Endodermal cell (in vitro differentiated cells): ENCODE results near the gene HECTD1. TPM values are rescaled to one million over a fixed set of nuclear protein-coding genes. Genes with fewer than 3 reads are reported as not detected.
"Not testable (repeated sequence)": the region's sequence is repeated elsewhere in the genome, so short reads cannot be mapped to it uniquely, and the experiment has no call there.

Source experiments
- DNase-seq: peaks from one replicate; pipeline ENCODE4 v3.0.0-alpha.2; 2017
- H3K27ac ChIP-seq: 2 replicates; pipeline ENCODE4 v1.5.1; 2013; ENCODE audit warnings: mild to moderate bottlenecking, low read depth, low read length, moderate library complexity
- H3K27me3 ChIP-seq: 2 replicates; pipeline ENCODE4 v1.6.1; 2013; ENCODE audit warnings: mild to moderate bottlenecking, low read length, moderate library complexity; ENCODE audit not compliant: insufficient read depth, control insufficient read depth, poor library complexity, severe bottlenecking
- H3K36me3 ChIP-seq: 2 replicates; pipeline ENCODE4 v1.7.0; 2013; ENCODE audit warnings: mild to moderate bottlenecking, low read length, moderate library complexity; ENCODE audit not compliant: control insufficient read depth, insufficient read depth
- H3K4me1 ChIP-seq: one replicate; pipeline ENCODE4 v1.7.0; 2013; ENCODE audit warnings: low read length; ENCODE audit not compliant: control insufficient read depth, insufficient read depth
- H3K4me3 ChIP-seq: 2 replicates; pipeline ENCODE4 v1.5.1; 2013; ENCODE audit warnings: mild to moderate bottlenecking, low read length, moderate library complexity
- H3K9ac ChIP-seq: 2 replicates; pipeline ENCODE4 v1.6.1; 2013; ENCODE audit warnings: mild to moderate bottlenecking, low read length, moderate library complexity; ENCODE audit not compliant: poor library complexity, severe bottlenecking; ENCODE audit errors: extremely low read depth
- H3K9me3 ChIP-seq: 2 replicates; pipeline ENCODE4 v1.6.1; 2013; ENCODE audit warnings: mild to moderate bottlenecking, low read length, moderate library complexity; ENCODE audit not compliant: control insufficient read depth
- H3K27ac Mint-ChIP-seq: 2 replicates; pipeline ENCODE4 v1.8.0; 2020; ENCODE audit warnings: mixed read lengths
- H3K27me3 Mint-ChIP-seq: 2 replicates; pipeline ENCODE4 v1.8.0; 2021; ENCODE audit warnings: mild to moderate bottlenecking, mixed read lengths; ENCODE audit not compliant: insufficient read depth
- H3K36me3 Mint-ChIP-seq: 2 replicates; pipeline ENCODE4 v1.8.0; 2020; ENCODE audit warnings: low read depth, mixed read lengths
- H3K4me1 Mint-ChIP-seq: 2 replicates; pipeline ENCODE4 v1.8.0; 2020; ENCODE audit warnings: mixed read lengths
- H3K4me3 Mint-ChIP-seq: 2 replicates; pipeline ENCODE4 v1.8.0; 2020; ENCODE audit warnings: mild to moderate bottlenecking, moderate library complexity, mixed read lengths
- H3K9me3 Mint-ChIP-seq: 2 replicates; pipeline ENCODE4 v1.8.0; 2020; ENCODE audit warnings: mild to moderate bottlenecking, mixed read lengths
- CTCF ChIP-seq: fragments of 200-600 bp; sonication (generic); conservative IDR thresholded peaks from 2 replicates; pipeline ENCODE4 v1.5.0; 2021; ENCODE audit warnings: antibody characterized with exemption, mild to moderate bottlenecking
- WGBS, 2 experiments: methylation state at CpG; one replicate each; pipeline versions ENCODE4 v1.1.5 to v1.1.7; 2013; ENCODE audit warnings: missing lambda C conversion rate in 2 of 2, mixed read lengths in 1 of 2; ENCODE audit not compliant: insufficient coverage in 1 of 2, insufficient read length in 1 of 2; 5-methylcytosine and 5-hydroxymethylcytosine counted together
- long read RNA-seq, 4 experiments: library from polyadenylated mRNA in 2 of 4; library from RNA in 1 of 4; library from capped mRNA in 1 of 4; stranded (forward) in 3 of 4; unstranded in 1 of 4; transcript quantifications; one replicate each; pipeline ENCODE4 v2.0.0, GENCODE V29; 2020 to 2021; ENCODE audit warnings: inconsistent platforms in 1 of 4
- polyA plus RNA-seq, 2 experiments: library from polyadenylated mRNA; stranded (reverse); fragments of 50-300 nt; gene quantifications; one replicate each; pipeline ENCODE4 v1.2.3, GENCODE V29; 2013
- total RNA-seq, 2 donors: library from RNA; stranded (reverse); fragmentation: NEBNext Ultra II Directional in 1 of 2; extraction: Animal tissue kit (Norgen Biotek cat#: 25700) in 1 of 2; gene quantifications; 2 replicates in 1 of 2; 3 replicates in 1 of 2; pipeline ENCODE4 v1.2.1, GENCODE V29; 2021

The HECTD1 gene
- 100 to 1,000 TPM; 118 to 132 TPM for total RNA-seq
- 62.0 TPM for polyA plus RNA-seq (2013, experiment 1 of 2)
- polyA plus RNA-seq (2013, experiment 2 of 2), result 64.7 TPM
- long read RNA-seq, experiment 1, partial matches to known transcripts, result 21 of 30 reads
- long read RNA-seq, experiment 1, other reads (novel, unspliced or antisense), result 8 of 30 reads
- long read RNA-seq, experiment 2, full-length matches to known transcripts, result 5 of 64 reads
- long read RNA-seq, experiment 2, partial matches to known transcripts, result 36 of 64 reads
- long read RNA-seq, experiment 2, other reads (novel, unspliced or antisense), result 23 of 64 reads
- long read RNA-seq, experiment 3, partial matches to known transcripts, result 174 of 196 reads
- long read RNA-seq, experiment 3, other reads (novel, unspliced or antisense), result 22 of 196 reads
- long read RNA-seq, experiment 4, partial matches to known transcripts, result 16 of 17 reads
- long read RNA-seq, experiment 4, other reads (novel, unspliced or antisense), result 1 of 17 reads

DNA sequence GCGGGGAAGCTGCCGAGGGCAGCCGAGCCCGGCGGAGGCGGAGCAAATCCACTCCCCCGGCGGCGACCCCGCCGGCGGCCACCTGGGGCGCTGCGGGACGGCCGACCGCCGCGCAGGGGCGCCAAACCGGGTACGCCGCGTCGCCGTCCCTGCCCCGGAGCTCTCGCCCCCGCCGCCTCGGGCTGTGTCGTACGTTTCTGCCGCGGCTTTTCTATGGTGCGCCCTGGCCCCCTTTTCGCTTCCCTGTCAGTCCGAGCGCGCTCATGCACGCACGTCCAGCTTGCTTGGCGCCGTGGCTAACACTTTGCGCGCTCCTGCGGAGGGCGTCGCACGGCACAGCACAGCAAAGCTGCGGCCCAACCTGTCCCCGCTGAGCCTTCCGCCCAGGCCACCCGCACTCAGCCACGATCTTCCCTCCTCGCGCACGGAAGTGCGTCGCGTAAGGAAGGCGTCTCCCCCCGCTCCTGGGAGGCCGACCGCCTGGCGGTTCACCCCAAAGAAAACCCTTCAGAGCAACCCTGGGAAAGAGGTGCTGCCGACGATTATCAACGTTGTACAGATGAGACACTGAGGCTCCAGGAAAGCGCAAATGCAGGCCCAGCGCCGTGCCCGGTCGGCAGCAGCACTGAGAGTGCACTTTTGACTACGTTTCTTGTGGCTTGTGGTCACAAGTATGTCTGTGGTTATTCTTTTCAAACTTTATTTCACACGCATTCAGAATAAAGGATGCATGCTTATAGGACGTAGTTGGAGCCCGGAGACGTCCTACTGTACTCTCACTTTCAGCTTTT is at the start of gene HECTD1:
HECTD1 (minus strand) TSS at position 39 of the 791 bp plus-strand sequence. CDS start 1,857 bp downstream, outside the sequence.
- H3K4me1 Mint-ChIP-seq, result peaks cover 22% of the 10 kb centered on the region
- WGBS, 2 experiments, result 3 to 4% methylated on average over 37 to 79 of the region's 79 CpGs
- peak; percentile 87 for TF ChIP-seq CTCF
- peak within 1 kb of the TSS; percentile 96 for H3K9ac ChIP-seq
- peaks cover 4% of the 10 kb centered on the region for H3K9me3 ChIP-seq
- no peaks in the 10 kb centered on the region for H3K4me1 ChIP-seq
- H3K36me3 Mint-ChIP-seq, result peaks cover 20% of the 10 kb centered on the region
- H3K27me3 ChIP-seq, result no peaks in the 10 kb centered on the region
- H3K27ac Mint-ChIP-seq, result peak within 1 kb of the TSS; percentile 99
- peak within 1 kb of the TSS; percentile 78 for H3K4me3 Mint-ChIP-seq
- H3K36me3 ChIP-seq, result peaks cover 19% of the 10 kb centered on the region
- H3K9me3 Mint-ChIP-seq, result peaks cover 2% of the 10 kb centered on the region
- peak within 1 kb of the TSS; percentile 87 for H3K4me3 ChIP-seq
- peak within 1 kb of the TSS; percentile 98 for H3K27ac ChIP-seq
- DNase-seq, result peak; percentile 96
- no peaks in the 10 kb centered on the region for H3K27me3 Mint-ChIP-seq

- no peak overlapping the region for H3K4me3 Mint-ChIP-seq
- H3K36me3 Mint-ChIP-seq, result no peaks in the 10 kb centered on the region
- no peak for TF ChIP-seq CTCF
- H3K4me1 Mint-ChIP-seq, result no peaks in the 10 kb centered on the region
- no peak overlapping the region for H3K9ac ChIP-seq
- peaks cover 5% of the 10 kb centered on the region for H3K9me3 Mint-ChIP-seq
- no peaks in the 10 kb centered on the region for H3K36me3 ChIP-seq
- DNase-seq, result no peak
- no peaks in the 10 kb centered on the region for H3K4me1 ChIP-seq
- H3K27ac Mint-ChIP-seq, result no peak overlapping the region
- 87% methylated on average over 1 of the region's 1 CpG; no CpG with 5 or more reads in 1 of the 2 experiments for WGBS, 2 experiments
- H3K4me3 ChIP-seq, result no peak overlapping the region
- no peaks in the 10 kb centered on the region for H3K27me3 Mint-ChIP-seq
- H3K9me3 ChIP-seq, result no peaks in the 10 kb centered on the region
- H3K27ac ChIP-seq, result no peak overlapping the region
- H3K27me3 ChIP-seq, result no peaks in the 10 kb centered on the region
These were observed 49.6 kb upstream of the HECTD1 start for GRCh38 chr14:31257244-31257553.

GRCh38 chr14:31256534-31257243 is 49.1 kb upstream of the HECTD1 start:
- H3K4me3 Mint-ChIP-seq, result no peak overlapping the region
- no peak overlapping the region for H3K27ac Mint-ChIP-seq

DNA sequence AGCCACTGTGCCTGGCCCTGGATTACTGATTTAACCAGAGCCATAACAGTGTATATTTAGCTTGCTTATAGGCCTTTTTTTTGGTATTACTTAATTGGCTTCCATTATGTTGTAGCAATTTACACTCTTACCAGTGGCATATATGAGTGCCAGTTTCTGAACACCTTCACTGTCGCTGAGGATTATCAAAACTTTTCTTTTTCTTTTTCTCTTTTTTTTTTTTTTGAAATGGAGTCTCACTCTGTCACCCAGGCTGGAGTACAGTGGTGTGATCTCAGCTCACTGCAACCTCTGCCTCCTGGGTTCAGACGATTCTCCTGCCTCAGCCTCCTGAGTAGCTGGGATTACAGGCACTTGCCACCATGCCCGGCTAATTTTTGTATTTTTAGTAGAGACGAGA is 48.3 kb upstream of the HECTD1 start:
- H3K9me3 Mint-ChIP-seq, H3K27ac ChIP-seq, H3K4me3 ChIP-seq, H3K36me3 ChIP-seq, H3K4me3 Mint-ChIP-seq, H3K27me3 Mint-ChIP-seq, DNase-seq, H3K4me1 Mint-ChIP-seq, H3K9me3 ChIP-seq, H3K27ac Mint-ChIP-seq, H3K27me3 ChIP-seq, H3K36me3 Mint-ChIP-seq, H3K4me1 ChIP-seq, H3K9ac ChIP-seq: not testable (repeated sequence)
- 72 to 98% methylated on average over 3 to 4 of the region's 4 CpGs for WGBS, 2 experiments

More at GRCh38 chr14:31256534-31257243, 49.1 kb upstream of the HECTD1 start:
- Histone ChIP-seq H3K27me3 (no peaks in the 10 kb centered on the region), H3K4me3 (no peak overlapping the region), H3K27ac (no peak overlapping the region), H3K9me3 (no peaks in the 10 kb centered on the region), H3K4me1 (no peaks in the 10 kb centered on the region), H3K9ac (no peak overlapping the region), H3K36me3 (no peaks in the 10 kb centered on the region)
- H3K27me3 Mint-ChIP-seq, result no peaks in the 10 kb centered on the region
- DNase-seq, result no peak
- peaks cover 5% of the 10 kb centered on the region for H3K9me3 Mint-ChIP-seq
- WGBS, 2 experiments, result 85% methylated on average over 4 of the region's 5 CpGs; no CpG with 5 or more reads in 1 of the 2 experiments
- TF ChIP-seq CTCF, result no peak
- no peaks in the 10 kb centered on the region for H3K4me1 Mint-ChIP-seq
- H3K36me3 Mint-ChIP-seq, result no peaks in the 10 kb centered on the region
